K562 (cell line): ENCODE data around the gene CNOT4. TPM values are rescaled to one million over a fixed set of nuclear protein-coding genes. Genes with fewer than 3 reads are reported as not detected.

Experiments used
- ATAC-seq: fragments of 200-7000 bp; cut with Tn5 transposase; 3 replicates; pipeline ENCODE4 v1.9.1; 2020; ENCODE audit warnings: moderate library complexity
- BruUV-seq: library from RNA; stranded (reverse); fragments of 400-500 nt; replicated peaks from 2 replicates; lab custom pipeline; 2021; lab: Mats Ljungman, UMichigan
- CTCF ChIA-PET: fragments of 300-600 bp; formaldehyde crosslinking; extraction: SDS; loops from one replicate; lab custom pipeline; 2021; ENCODE audit warnings: low intra/inter-chr PET ratio; lab: Yijun Ruan, JAX
- POLR2A ChIA-PET: fragments of 300-600, 350-650 bp; sonication (Branson Sonifier 250); formaldehyde crosslinking; extraction: SDS; loops from one replicate; lab custom pipeline; 2021; ENCODE audit warnings: antibody characterized with exemption, inconsistent platforms; lab: Yijun Ruan, JAX
- DNase-seq, 4 experiments: peaks; one replicate each; pipeline versions ENCODE4 v3.0.0 to v3.0.0-alpha.2; 2011 to 2018; ENCODE audit warnings: low spot score in 3 of 4, mixed read lengths in 3 of 4; ENCODE audit errors: extremely low read depth in 1 of 4
- FAIRE-seq: peaks from 2 replicates; lab custom pipeline; 2011; peaks lifted over from hg19 to GRCh38; lab: Jason Lieb, UNC
- H2AFZ ChIP-seq: 2 replicates; pipeline ENCODE4 v1.6.0; 2011; ENCODE audit warnings: low read depth, low read length, control low read depth, inconsistent platforms
- H3K27ac ChIP-seq: fragments of 200-600 bp; 3 replicates; pipeline ENCODE4 v1.8.0; 2011; ENCODE audit warnings: low read depth, mild to moderate bottlenecking, control low read depth, inconsistent platforms, low read length, moderate library complexity, mixed read lengths; ENCODE audit errors: extremely low read depth
- H3K27me3 ChIP-seq, 2 experiments: fragments of 300-600 bp in 1 of 2; 2 replicates in 1 of 2; 3 replicates in 1 of 2; pipeline versions ENCODE4 v1.6.0 to v1.8.0; 2011; ENCODE audit warnings: inconsistent platforms in 2 of 2, low read length in 2 of 2, mild to moderate bottlenecking in 1 of 2, mixed read lengths in 1 of 2, moderate library complexity in 1 of 2; ENCODE audit not compliant: control insufficient read depth in 2 of 2, insufficient read depth in 2 of 2
- H3K36me3 ChIP-seq: fragments of 300-600 bp; 3 replicates; pipeline ENCODE4 v1.8.0; 2011; ENCODE audit warnings: mild to moderate bottlenecking, low read length, inconsistent platforms; ENCODE audit not compliant: control insufficient read depth, insufficient read depth
- H3K4me1 ChIP-seq, 2 experiments: fragments of 200-600 bp in 1 of 2; replicated peaks in 1 of 2; 2 replicates in 1 of 2; 3 replicates in 1 of 2; pipeline versions ENCODE4 v1.5.1 to v1.8.0; 2011; ENCODE audit warnings: inconsistent platforms in 2 of 2, low read length in 2 of 2, mild to moderate bottlenecking in 1 of 2, mixed read lengths in 1 of 2, moderate library complexity in 1 of 2; ENCODE audit not compliant: control insufficient read depth in 2 of 2, insufficient read depth in 2 of 2
- H3K4me2 ChIP-seq: 2 replicates; pipeline ENCODE4 v1.6.1; 2011; ENCODE audit warnings: low read length, control low read depth, inconsistent platforms, mixed read lengths; ENCODE audit not compliant: insufficient read depth
- H3K4me3 ChIP-seq: fragments of 200-600 bp; sonication (generic), shearing (Covaris generic); 2 replicates; pipeline ENCODE4 v1.5.1; 2016; ENCODE audit warnings: control low read depth, inconsistent platforms
- H3K79me2 ChIP-seq: fragments of 200-600 bp; 3 replicates; pipeline ENCODE4 v1.8.0; 2011; ENCODE audit warnings: low read length, inconsistent platforms; ENCODE audit not compliant: control insufficient read depth, insufficient read depth
- H3K9ac ChIP-seq, 2 experiments: 2 replicates each; pipeline versions ENCODE4 v1.6.0 to v1.6.1; 2011; ENCODE audit warnings: low read depth in 2 of 2, low read length in 2 of 2, control low read depth in 1 of 2, inconsistent platforms in 1 of 2, mild to moderate bottlenecking in 1 of 2, mixed read lengths in 1 of 2; ENCODE audit not compliant: insufficient read depth in 1 of 2
- H3K9me1 ChIP-seq: one replicate; pipeline ENCODE4 v1.6.0; 2011; ENCODE audit warnings: inconsistent platforms, mild to moderate bottlenecking, low read length, moderate library complexity; ENCODE audit not compliant: control insufficient read depth, insufficient read depth
- H3K9me3 ChIP-seq: replicated peaks from 2 replicates; pipeline ENCODE4 v1.5.1; 2011; ENCODE audit warnings: low read depth, low read length, inconsistent platforms; ENCODE audit not compliant: control insufficient read depth, insufficient read depth
- H4K20me1 ChIP-seq: replicated peaks from 2 replicates; pipeline ENCODE4 v1.6.1; 2011; ENCODE audit warnings: low read length, inconsistent platforms, mixed read lengths; ENCODE audit not compliant: control insufficient read depth, insufficient read depth
- SMARCC2 ChIP-seq: fragments of 450-650 bp; IDR thresholded peaks from 2 replicates; pipeline ENCODE4 v1.6.1; 2017; ENCODE audit warnings: antibody characterized with exemption, moderate library complexity, mild to moderate bottlenecking, low read depth
- ZC3H11A ChIP-seq: IDR thresholded peaks from 2 replicates; pipeline ENCODE4 v1.6.1; 2012; ENCODE audit warnings: low read depth, low read length, improper control_type of control experiment
- ZNF347 ChIP-seq: fragments of 450-650 bp; formaldehyde crosslinking; IDR thresholded peaks from 2 replicates; pipeline ENCODE4 v1.4.0; 2020; ENCODE audit warnings: low read depth, mild to moderate bottlenecking, moderate library complexity
- in situ Hi-C: fragments of 300-500 bp; cut with MboI; formaldehyde crosslinking; loops from 4 replicates; pipeline ENCODE4 v1.15.0; 2018; ENCODE audit warnings: inconsistent platforms, mixed read lengths
- intact Hi-C: fragments of 100-400 bp; cut with micrococcal nuclease; formaldehyde crosslinking; loops from 2 replicates; pipeline ENCODE4 v1.14.2; 2022
- polyA plus RNA-seq, 8 experiments: library from polyadenylated mRNA; depleted of rRNA in 4 of 8; stranded (reverse) in 5 of 8; unstranded in 3 of 8; fragments of >200 nt; fragmentation: Nextera tagmentation in 2 of 8; fragmentation: Illumina TruSeq in 1 of 8; extraction: Ambion mirVana in 2 of 8; extraction: Trizol in 1 of 8; gene quantifications; 2 replicates each; pipeline versions ENCODE4 v1.2.1 to v1.2.3, GENCODE V29; 2011 to 2014; ENCODE audit warnings: inconsistent platforms in 1 of 8, missing spikeins in 1 of 8
- total RNA-seq, 7 experiments: library from RNA; depleted of rRNA in 6 of 7; stranded (reverse); fragments of >200 nt in 6 of 7; fragmentation: Illumina TruSeq in 2 of 7; extraction: Trizol in 2 of 7; gene quantifications; 2 replicates each; pipeline versions ENCODE4 v1.2.1 to v1.2.3, GENCODE V29; 2011 to 2021; ENCODE audit warnings: low replicate concordance in 1 of 7
- TF ChIP-seq, protein P1 (sequence below): sonication (generic); formaldehyde crosslinking; IDR thresholded peaks from 2 replicates; pipeline ENCODE4 v1.8.0; 2022; ENCODE audit warnings: mild to moderate bottlenecking, missing genetic modification reagents, borderline replicate concordance
- TF ChIP-seq, protein P2 (sequence below): fragments of 200-800 bp; sonication (Bioruptor generic); IDR thresholded peaks from 2 replicates; pipeline ENCODE4 v1.6.1; 2016; ENCODE audit warnings: missing genetic modification characterization, missing compliant biosample characterization
- TF ChIP-seq, protein P3 (sequence below): sonication (generic); formaldehyde crosslinking; IDR thresholded peaks from 2 replicates; pipeline ENCODE4 v1.8.0; 2022; ENCODE audit warnings: missing genetic modification reagents, mild to moderate bottlenecking, borderline replicate concordance
- TF ChIP-seq, protein P4 (sequence below): sonication (generic); formaldehyde crosslinking; IDR thresholded peaks from 2 replicates; pipeline ENCODE4 v1.8.1; 2023; ENCODE audit warnings: mild to moderate bottlenecking, missing genetic modification reagents

CNOT4 gene
- total and polyA plus RNA-seq, 9 of the 15 experiments (the other 6 are each of a cell fraction or from before 2014, with no cell fraction given), result 8.6 to 24.1 (median 15.4) TPM

DNA sequence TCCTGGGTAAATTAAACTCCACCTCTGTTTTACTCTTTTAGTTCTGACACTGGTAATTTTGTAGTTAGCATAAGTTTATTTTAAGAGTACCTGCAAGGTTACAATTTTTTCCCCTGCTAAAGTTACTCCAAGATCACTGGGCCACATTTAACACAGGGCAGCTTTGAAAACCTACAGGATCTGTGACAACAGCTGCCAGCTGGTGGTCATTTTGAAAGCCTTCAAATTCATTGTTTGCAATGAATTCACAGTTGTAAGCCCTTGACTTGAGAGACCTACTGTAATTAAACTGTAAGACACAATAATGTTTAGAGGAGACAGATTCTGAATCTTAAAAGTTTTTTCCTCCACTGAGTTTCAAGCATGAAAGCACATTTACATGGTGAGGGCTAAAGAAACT, 129.6 kb downstream of the CNOT4 start (continued):
- TF ChIP-seq ZC3H11A, result no peak

DNA sequence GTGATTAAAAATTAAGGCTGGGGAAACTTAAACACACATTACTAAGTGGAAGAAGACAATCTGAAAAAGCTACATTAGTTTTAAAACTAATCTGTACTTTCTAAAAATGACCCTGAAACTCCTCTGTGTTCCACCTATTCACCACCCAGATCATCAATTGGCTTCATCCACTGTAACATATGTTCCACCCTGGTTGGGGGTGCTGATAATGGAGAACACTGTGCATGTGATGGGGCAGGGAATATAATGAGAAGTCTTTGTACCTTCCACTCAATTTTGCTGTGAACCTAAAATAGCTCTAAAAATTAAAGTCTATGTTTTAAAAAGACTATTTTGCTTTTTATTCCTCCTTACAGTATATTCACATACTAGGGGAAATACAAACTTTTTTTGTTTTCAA, 132.7 kb downstream of the CNOT4 start:
- intact Hi-C loops, result no loop called here
- Histone ChIP-seq H3K27me3 (no peaks in the 10 kb centered on the region), H3K9ac (no peak overlapping the region), H3K9me3 (no peaks in the 10 kb centered on the region)
- in situ Hi-C loops, result no loop called here
- POLR2A ChIA-PET, result interaction anchor here (0.6 kb wide), 1 partner anchor 601 kb away, joined by 5 read pairs; no protein-coding TSS in a partner anchor
- ATAC-seq, result no peak; the same call in 2 of the 3 replicates
- TF ChIP-seq SMARCC2, result no peak
- TF ChIP-seq, protein P1, sequence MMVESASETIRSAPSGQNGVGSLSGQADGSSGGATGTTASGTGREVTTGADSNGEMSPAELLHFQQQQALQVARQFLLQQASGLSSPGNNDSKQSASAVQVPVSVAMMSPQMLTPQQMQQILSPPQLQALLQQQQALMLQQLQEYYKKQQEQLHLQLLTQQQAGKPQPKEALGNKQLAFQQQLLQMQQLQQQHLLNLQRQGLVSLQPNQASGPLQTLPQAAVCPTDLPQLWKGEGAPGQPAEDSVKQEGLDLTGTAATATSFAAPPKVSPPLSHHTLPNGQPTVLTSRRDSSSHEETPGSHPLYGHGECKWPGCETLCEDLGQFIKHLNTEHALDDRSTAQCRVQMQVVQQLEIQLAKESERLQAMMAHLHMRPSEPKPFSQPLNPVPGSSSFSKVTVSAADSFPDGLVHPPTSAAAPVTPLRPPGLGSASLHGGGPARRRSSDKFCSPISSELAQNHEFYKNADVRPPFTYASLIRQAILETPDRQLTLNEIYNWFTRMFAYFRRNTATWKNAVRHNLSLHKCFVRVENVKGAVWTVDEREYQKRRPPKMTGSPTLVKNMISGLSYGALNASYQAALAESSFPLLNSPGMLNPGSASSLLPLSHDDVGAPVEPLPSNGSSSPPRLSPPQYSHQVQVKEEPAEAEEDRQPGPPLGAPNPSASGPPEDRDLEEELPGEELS (CRISPR knock-in tag), result no peak
- TF ChIP-seq ZNF347 (CRISPR knock-in tag), result no peak
- TF ChIP-seq, protein P2, sequence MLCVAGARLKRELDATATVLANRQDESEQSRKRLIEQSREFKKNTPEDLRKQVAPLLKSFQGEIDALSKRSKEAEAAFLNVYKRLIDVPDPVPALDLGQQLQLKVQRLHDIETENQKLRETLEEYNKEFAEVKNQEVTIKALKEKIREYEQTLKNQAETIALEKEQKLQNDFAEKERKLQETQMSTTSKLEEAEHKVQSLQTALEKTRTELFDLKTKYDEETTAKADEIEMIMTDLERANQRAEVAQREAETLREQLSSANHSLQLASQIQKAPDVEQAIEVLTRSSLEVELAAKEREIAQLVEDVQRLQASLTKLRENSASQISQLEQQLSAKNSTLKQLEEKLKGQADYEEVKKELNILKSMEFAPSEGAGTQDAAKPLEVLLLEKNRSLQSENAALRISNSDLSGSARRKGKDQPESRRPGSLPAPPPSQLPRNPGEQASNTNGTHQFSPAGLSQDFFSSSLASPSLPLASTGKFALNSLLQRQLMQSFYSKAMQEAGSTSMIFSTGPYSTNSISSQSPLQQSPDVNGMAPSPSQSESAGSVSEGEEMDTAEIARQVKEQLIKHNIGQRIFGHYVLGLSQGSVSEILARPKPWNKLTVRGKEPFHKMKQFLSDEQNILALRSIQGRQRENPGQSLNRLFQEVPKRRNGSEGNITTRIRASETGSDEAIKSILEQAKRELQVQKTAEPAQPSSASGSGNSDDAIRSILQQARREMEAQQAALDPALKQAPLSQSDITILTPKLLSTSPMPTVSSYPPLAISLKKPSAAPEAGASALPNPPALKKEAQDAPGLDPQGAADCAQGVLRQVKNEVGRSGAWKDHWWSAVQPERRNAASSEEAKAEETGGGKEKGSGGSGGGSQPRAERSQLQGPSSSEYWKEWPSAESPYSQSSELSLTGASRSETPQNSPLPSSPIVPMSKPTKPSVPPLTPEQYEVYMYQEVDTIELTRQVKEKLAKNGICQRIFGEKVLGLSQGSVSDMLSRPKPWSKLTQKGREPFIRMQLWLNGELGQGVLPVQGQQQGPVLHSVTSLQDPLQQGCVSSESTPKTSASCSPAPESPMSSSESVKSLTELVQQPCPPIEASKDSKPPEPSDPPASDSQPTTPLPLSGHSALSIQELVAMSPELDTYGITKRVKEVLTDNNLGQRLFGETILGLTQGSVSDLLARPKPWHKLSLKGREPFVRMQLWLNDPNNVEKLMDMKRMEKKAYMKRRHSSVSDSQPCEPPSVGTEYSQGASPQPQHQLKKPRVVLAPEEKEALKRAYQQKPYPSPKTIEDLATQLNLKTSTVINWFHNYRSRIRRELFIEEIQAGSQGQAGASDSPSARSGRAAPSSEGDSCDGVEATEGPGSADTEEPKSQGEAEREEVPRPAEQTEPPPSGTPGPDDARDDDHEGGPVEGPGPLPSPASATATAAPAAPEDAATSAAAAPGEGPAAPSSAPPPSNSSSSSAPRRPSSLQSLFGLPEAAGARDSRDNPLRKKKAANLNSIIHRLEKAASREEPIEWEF, result no peak
- TF ChIP-seq, protein P3, sequence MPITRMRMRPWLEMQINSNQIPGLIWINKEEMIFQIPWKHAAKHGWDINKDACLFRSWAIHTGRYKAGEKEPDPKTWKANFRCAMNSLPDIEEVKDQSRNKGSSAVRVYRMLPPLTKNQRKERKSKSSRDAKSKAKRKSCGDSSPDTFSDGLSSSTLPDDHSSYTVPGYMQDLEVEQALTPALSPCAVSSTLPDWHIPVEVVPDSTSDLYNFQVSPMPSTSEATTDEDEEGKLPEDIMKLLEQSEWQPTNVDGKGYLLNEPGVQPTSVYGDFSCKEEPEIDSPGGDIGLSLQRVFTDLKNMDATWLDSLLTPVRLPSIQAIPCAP, result no peak
- TF ChIP-seq, protein P4, sequence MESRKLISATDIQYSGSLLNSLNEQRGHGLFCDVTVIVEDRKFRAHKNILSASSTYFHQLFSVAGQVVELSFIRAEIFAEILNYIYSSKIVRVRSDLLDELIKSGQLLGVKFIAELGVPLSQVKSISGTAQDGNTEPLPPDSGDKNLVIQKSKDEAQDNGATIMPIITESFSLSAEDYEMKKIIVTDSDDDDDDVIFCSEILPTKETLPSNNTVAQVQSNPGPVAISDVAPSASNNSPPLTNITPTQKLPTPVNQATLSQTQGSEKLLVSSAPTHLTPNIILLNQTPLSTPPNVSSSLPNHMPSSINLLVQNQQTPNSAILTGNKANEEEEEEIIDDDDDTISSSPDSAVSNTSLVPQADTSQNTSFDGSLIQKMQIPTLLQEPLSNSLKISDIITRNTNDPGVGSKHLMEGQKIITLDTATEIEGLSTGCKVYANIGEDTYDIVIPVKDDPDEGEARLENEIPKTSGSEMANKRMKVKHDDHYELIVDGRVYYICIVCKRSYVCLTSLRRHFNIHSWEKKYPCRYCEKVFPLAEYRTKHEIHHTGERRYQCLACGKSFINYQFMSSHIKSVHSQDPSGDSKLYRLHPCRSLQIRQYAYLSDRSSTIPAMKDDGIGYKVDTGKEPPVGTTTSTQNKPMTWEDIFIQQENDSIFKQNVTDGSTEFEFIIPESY (CRISPR knock-in tag), result no peak
- TF ChIP-seq, all 486 proteins: peak for 0
- Histone ChIP-seq H2AFZ (no peak overlapping the region), H3K27ac (no peak overlapping the region), H3K4me1 (no peaks in the 10 kb centered on the region), H4K20me1 (no peaks in the 10 kb centered on the region), H3K4me3 (no peak overlapping the region), H3K79me2 (no peaks in the 10 kb centered on the region), H3K9me1 (no peaks in the 10 kb centered on the region), H3K36me3 (no peaks in the 10 kb centered on the region), H3K4me2 (no peak overlapping the region)
- no TSS peak for BruUV-seq
- CTCF ChIA-PET, result no interaction called here
- FAIRE-seq (no peak), DNase-seq (no peak)
